ENCODE data around the gene SMOC2.

The SMOC2 gene

GRCh38 chr6:168558686-168559085 is 117.7 kb downstream of the SMOC2 start:
- Histone ChIP-seq H3K27ac (ENCODE audit: extremely low read depth, low read depth, low read length) (no peak overlapping the region), H3K36me3 (ENCODE audit: control insufficient read depth in 2 of 2, insufficient read depth in 1 of 2, low read length in 2 of 2) (no peaks in the 10 kb centered on the region), H3K4me3 (ENCODE audit: low read depth, low read length) (no peak overlapping the region), H3K4me1 (ENCODE audit: control insufficient read depth, insufficient read depth, low read length) (no peaks in the 10 kb centered on the region), H3K9me3 (ENCODE audit: control insufficient read depth, insufficient read depth, low read depth, low read length) (no peaks in the 10 kb centered on the region)
- ChIA-PET POLR2A (no interaction called here), CTCF (interaction anchor here (0.6 kb wide), 1 partner anchor 13 kb away, joined by 5 read pairs; no protein-coding TSS in a partner anchor)
- TF ChIP-seq ZSCAN5A (tag by site-specific recombination; IDR thresholded peaks at IDR 0.05), result no peak
- TF ChIP-seq ZNF548 (tag by site-specific recombination; IDR thresholded peaks at IDR 0.05), result no peak
- no peak for TF ChIP-seq KLF8 (tag by site-specific recombination; IDR thresholded peaks at IDR 0.05)
- TF ChIP-seq, protein P1, sequence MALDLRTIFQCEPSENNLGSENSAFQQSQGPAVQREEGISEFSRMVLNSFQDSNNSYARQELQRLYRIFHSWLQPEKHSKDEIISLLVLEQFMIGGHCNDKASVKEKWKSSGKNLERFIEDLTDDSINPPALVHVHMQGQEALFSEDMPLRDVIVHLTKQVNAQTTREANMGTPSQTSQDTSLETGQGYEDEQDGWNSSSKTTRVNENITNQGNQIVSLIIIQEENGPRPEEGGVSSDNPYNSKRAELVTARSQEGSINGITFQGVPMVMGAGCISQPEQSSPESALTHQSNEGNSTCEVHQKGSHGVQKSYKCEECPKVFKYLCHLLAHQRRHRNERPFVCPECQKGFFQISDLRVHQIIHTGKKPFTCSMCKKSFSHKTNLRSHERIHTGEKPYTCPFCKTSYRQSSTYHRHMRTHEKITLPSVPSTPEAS (tag by site-specific recombination; IDR thresholded peaks at IDR 0.05), result peak; percentile 91
- no peak for TF ChIP-seq PBX3 (CRISPR knock-in tag; IDR thresholded peaks at IDR 0.05)
- no peak for TF ChIP-seq SETDB1 (IDR thresholded peaks at IDR 0.05; ENCODE audit: insufficient read length, low read length)
- TF ChIP-seq, protein P2, sequence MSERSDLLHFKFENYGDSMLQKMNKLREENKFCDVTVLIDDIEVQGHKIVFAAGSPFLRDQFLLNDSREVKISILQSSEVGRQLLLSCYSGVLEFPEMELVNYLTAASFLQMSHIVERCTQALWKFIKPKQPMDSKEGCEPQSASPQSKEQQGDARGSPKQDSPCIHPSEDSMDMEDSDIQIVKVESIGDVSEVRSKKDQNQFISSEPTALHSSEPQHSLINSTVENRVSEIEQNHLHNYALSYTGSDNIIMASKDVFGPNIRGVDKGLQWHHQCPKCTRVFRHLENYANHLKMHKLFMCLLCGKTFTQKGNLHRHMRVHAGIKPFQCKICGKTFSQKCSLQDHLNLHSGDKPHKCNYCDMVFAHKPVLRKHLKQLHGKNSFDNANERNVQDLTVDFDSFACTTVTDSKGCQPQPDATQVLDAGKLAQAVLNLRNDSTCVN (tag by site-specific recombination; optimal IDR thresholded peaks at IDR 0.05), result peak; percentile 18
- no peak for TF ChIP-seq ZNF776 (tag by site-specific recombination; IDR thresholded peaks at IDR 0.05; ENCODE audit: borderline replicate concordance)
- no peak for TF ChIP-seq ZNF16 (tag by site-specific recombination; IDR thresholded peaks at IDR 0.05; ENCODE audit: low read depth)

DNA sequence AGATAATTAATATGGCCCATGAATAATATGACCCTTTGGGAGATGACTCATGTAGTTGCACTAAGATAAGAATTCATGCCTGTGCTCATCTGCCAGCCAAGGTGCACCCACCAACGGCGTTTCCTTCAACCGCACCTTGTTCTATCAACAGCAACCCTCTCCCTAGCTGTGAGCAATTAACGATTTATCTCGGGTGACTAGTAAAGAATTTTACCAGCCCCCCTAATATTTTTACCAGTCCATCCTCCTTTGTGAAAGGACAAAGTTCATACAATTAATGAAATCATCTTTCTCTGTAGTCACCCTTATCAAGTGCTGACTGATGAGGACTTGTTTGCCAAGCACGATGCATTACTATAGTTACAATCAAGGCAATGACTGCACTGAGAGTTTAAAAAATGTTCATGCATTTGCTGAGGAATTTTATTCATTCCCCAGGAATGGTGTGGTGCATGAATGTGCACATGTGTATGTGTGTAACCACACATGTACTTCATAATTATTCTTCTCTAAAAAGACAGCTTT is 118.7 kb downstream of the SMOC2 start:
- H3K4me1 ChIP-seq (ENCODE audit: control insufficient read depth, insufficient read depth, low read length), result no peaks in the 10 kb centered on the region
- CTCF ChIA-PET, result interaction anchor here (0.5 to 0.6 kb wide), 2 partner anchors 14 to 1152 kb away, joined by 5 read pairs; no protein-coding TSS in a partner anchor
- H3K36me3 ChIP-seq (ENCODE audit: control insufficient read depth in 2 of 2, insufficient read depth in 1 of 2, low read length in 2 of 2), result no peaks in the 10 kb centered on the region
- H3K27ac ChIP-seq (ENCODE audit: extremely low read depth, low read depth, low read length), result no peak overlapping the region
- H3K4me3 ChIP-seq (ENCODE audit: low read depth, low read length), result no peak overlapping the region
- H3K9me3 ChIP-seq (ENCODE audit: control insufficient read depth, insufficient read depth, low read depth, low read length), result no peaks in the 10 kb centered on the region
- POLR2A ChIA-PET, result no interaction called here
- TF ChIP-seq, protein P3, sequence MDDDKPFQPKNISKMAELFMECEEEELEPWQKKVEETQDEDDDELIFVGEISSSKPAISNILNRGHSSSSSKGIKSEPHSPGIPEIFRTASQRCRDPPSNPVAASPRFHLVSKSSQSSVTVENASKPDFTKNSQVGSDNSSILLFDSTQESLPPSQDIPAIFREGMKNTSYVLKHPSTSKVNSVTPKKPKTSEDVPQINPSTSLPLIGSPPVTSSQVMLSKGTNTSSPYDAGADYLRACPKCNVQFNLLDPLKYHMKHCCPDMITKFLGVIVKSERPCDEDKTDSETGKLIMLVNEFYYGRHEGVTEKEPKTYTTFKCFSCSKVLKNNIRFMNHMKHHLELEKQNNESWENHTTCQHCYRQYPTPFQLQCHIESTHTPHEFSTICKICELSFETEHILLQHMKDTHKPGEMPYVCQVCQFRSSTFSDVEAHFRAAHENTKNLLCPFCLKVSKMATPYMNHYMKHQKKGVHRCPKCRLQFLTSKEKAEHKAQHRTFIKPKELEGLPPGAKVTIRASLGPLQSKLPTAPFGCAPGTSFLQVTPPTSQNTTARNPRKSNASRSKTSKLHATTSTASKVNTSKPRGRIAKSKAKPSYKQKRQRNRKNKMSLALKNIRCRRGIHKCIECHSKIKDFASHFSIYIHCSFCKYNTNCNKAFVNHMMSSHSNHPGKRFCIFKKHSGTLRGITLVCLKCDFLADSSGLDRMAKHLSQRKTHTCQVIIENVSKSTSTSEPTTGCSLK (tag by site-specific recombination; IDR thresholded peaks at IDR 0.05), result no peak
- TF ChIP-seq ZFP69B (tag by site-specific recombination; IDR thresholded peaks at IDR 0.05), result no peak
- no peak for TF ChIP-seq ZNF629 (tag by site-specific recombination; IDR thresholded peaks at IDR 0.05)
- TF ChIP-seq SP3 (tag by site-specific recombination; IDR thresholded peaks at IDR 0.05), result no peak
- TF ChIP-seq ZNF660 (tag by site-specific recombination; IDR thresholded peaks at IDR 0.05), result no peak
- no peak for TF ChIP-seq ZBTB11 (tag by site-specific recombination; conservative IDR thresholded peaks at IDR 0.05; ENCODE audit: low read depth)
- TF ChIP-seq ZNF138 (tag by site-specific recombination; IDR thresholded peaks at IDR 0.05; ENCODE audit: borderline replicate concordance), result no peak
- TF ChIP-seq ZNF175 (tag by site-specific recombination; IDR thresholded peaks at IDR 0.05), result no peak
- no peak for TF ChIP-seq ZNF214 (tag by site-specific recombination; IDR thresholded peaks at IDR 0.05; ENCODE audit: borderline replicate concordance)

Measured in HEK293 (cell line).